Astrocyte of the hippocampus (primary cell): ENCODE results near the gene CCR6.
"Not testable (repeated sequence)": the region's sequence is repeated elsewhere in the genome, so short reads cannot be mapped to it uniquely, and the experiment has no call there.

ENCODE experiments used
- DNase-seq: peaks from one replicate; pipeline ENCODE4 v3.0.0; 2011; ENCODE audit warnings: low read depth, low spot score

Gene CCR6

GRCh38 chr6:167122827-167123657, at the start of gene CCR6:
Gene CCR6 (plus strand): TSS chr6:167123096. CDS start chr6:167136135, 13,039 bp downstream.
- no peak for DNase-seq

- no peak for DNase-seq
Observed at GRCh38 chr6:167073679-167074274, 49.1 kb upstream of the CCR6 start.

GRCh38 chr6:167077241-167077932, 45.5 kb upstream of the CCR6 start:
- no peak for DNase-seq

GRCh38 chr6:167078745-167079144, 44.2 kb upstream of the CCR6 start:
- DNase-seq, result no peak

- DNase-seq, result no peak
Observed at GRCh38 chr6:167079853-167080297, 43.0 kb upstream of the CCR6 start.

GRCh38 chr6:167087857-167088354, 35.0 kb upstream of the CCR6 start:
- DNase-seq, result no peak

GRCh38 chr6:167088741-167089140, 34.2 kb upstream of the CCR6 start:
- not testable (repeated sequence) for DNase-seq

- DNase-seq, result no peak
Observed at GRCh38 chr6:167089243-167090142, 33.4 kb upstream of the CCR6 start.

GRCh38 chr6:167090171-167090570, 32.7 kb upstream of the CCR6 start:
- DNase-seq, result no peak

- DNase-seq, result no peak
Observed at GRCh38 chr6:167091026-167091804, 31.7 kb upstream of the CCR6 start.

GRCh38 chr6:167091805-167092107, 31.1 kb upstream of the CCR6 start:
- no peak for DNase-seq

- DNase-seq, result no peak
Observed at GRCh38 chr6:167092672-167093339, 30.1 kb upstream of the CCR6 start.

- DNase-seq, result no peak
Observed at GRCh38 chr6:167093406-167093921, 29.4 kb upstream of the CCR6 start.

- no peak for DNase-seq
Observed at GRCh38 chr6:167093922-167094432, 28.9 kb upstream of the CCR6 start.

GRCh38 chr6:167094436-167094819, 28.5 kb upstream of the CCR6 start:
- DNase-seq, result peak; percentile 68

GRCh38 chr6:167094820-167095637, 27.9 kb upstream of the CCR6 start:
- no peak for DNase-seq

GRCh38 chr6:167095888-167096287, 27.0 kb upstream of the CCR6 start:
- DNase-seq, result no peak

- DNase-seq, result no peak
Observed at GRCh38 chr6:167096991-167097390, 25.9 kb upstream of the CCR6 start.

- DNase-seq, result no peak
Observed at GRCh38 chr6:167097770-167098169, 25.1 kb upstream of the CCR6 start.
